ENCODE data around the gene CAMK1D.

CAMK1D gene

GRCh38 chr10:12872577-12872976, 523.2 kb downstream of the CAMK1D start:
- no peak overlapping the region for H3K4me3 ChIP-seq (ENCODE audit: low read length)
- H3F3A ChIP-seq (ENCODE audit: control insufficient read depth, insufficient read depth), result no peaks in the 10 kb centered on the region
- H3K79me2 ChIP-seq (ENCODE audit: control insufficient read depth, low read length), result no peaks in the 10 kb centered on the region
- no peak overlapping the region for H3K4me2 ChIP-seq (ENCODE audit: low read length)
- no peak overlapping the region for H3K27ac ChIP-seq (ENCODE audit: low read depth, low read length)
- H4K20me1 ChIP-seq (ENCODE audit: control insufficient read depth, insufficient read depth, low read depth, low read length), result no peaks in the 10 kb centered on the region
- TF ChIP-seq EZH2phosphoT487 (IDR thresholded peaks at IDR 0.05; ENCODE audit: borderline replicate concordance, low read length) (no peak), CTCF (IDR thresholded peaks at IDR 0.05; ENCODE audit: low read depth, low read length, poor library complexity, severe bottlenecking) (no peak)
- H3K4me1 ChIP-seq (ENCODE audit: control insufficient read depth, low read length), result no peaks in the 10 kb centered on the region
- no peaks in the 10 kb centered on the region for H3K9me2 ChIP-seq (replicated peaks; ENCODE audit: control insufficient read depth, low read length)
- no peaks in the 10 kb centered on the region; the same call in 1 of the 2 replicates for H3K27me3 ChIP-seq (ENCODE audit: control insufficient read depth, low read length)
- H3K36me3 ChIP-seq (ENCODE audit: control insufficient read depth, low read length), result no peaks in the 10 kb centered on the region
- H3K9me3 ChIP-seq (ENCODE audit: control insufficient read depth, insufficient read depth, low read length), result no peaks in the 10 kb centered on the region

- Histone ChIP-seq H3K36me3 (ENCODE audit: control insufficient read depth, low read length) (no peaks in the 10 kb centered on the region), H3K4me1 (ENCODE audit: control insufficient read depth, low read length) (no peaks in the 10 kb centered on the region), H3K9me3 (ENCODE audit: control insufficient read depth, insufficient read depth, low read length) (no peaks in the 10 kb centered on the region), H4K20me1 (ENCODE audit: control insufficient read depth, insufficient read depth, low read depth, low read length) (no peaks in the 10 kb centered on the region), H3K27ac (ENCODE audit: low read depth, low read length) (no peak overlapping the region), H3K4me2 (ENCODE audit: low read length) (no peak overlapping the region), H3K79me2 (ENCODE audit: control insufficient read depth, low read length) (no peaks in the 10 kb centered on the region), H3K4me3 (ENCODE audit: low read length) (no peak overlapping the region), H3K27me3 (ENCODE audit: control insufficient read depth, low read length) (no peaks in the 10 kb centered on the region; the same call in 1 of the 2 replicates), H3F3A (ENCODE audit: control insufficient read depth, insufficient read depth) (no peaks in the 10 kb centered on the region), H3K9me2 (replicated peaks; ENCODE audit: control insufficient read depth, low read length) (no peaks in the 10 kb centered on the region)
- TF ChIP-seq CTCF (IDR thresholded peaks at IDR 0.05; ENCODE audit: low read depth, low read length, poor library complexity, severe bottlenecking) (no peak), EZH2phosphoT487 (IDR thresholded peaks at IDR 0.05; ENCODE audit: borderline replicate concordance, low read length) (no peak)
Observed at GRCh38 chr10:12873172-12873571, 523.8 kb downstream of the CAMK1D start.

GRCh38 chr10:12874501-12874900, 525.2 kb downstream of the CAMK1D start:
- H3K4me2 ChIP-seq (ENCODE audit: low read length), result no peak overlapping the region
- H3K4me3 ChIP-seq (ENCODE audit: low read length), result no peak overlapping the region
- H4K20me1 ChIP-seq (ENCODE audit: control insufficient read depth, insufficient read depth, low read depth, low read length), result no peaks in the 10 kb centered on the region
- H3K9me2 ChIP-seq (replicated peaks; ENCODE audit: control insufficient read depth, low read length), result no peaks in the 10 kb centered on the region
- H3K4me1 ChIP-seq (ENCODE audit: control insufficient read depth, low read length), result no peaks in the 10 kb centered on the region
- H3K27ac ChIP-seq (ENCODE audit: low read depth, low read length), result no peak overlapping the region
- H3K9me3 ChIP-seq (ENCODE audit: control insufficient read depth, insufficient read depth, low read length), result 0 out of 2 replicates have a peak, but pooled peaks cover 3% of the 10 kb centered on the region
- no peaks in the 10 kb centered on the region for H3F3A ChIP-seq (ENCODE audit: control insufficient read depth, insufficient read depth)
- TF ChIP-seq CTCF (IDR thresholded peaks at IDR 0.05; ENCODE audit: low read depth, low read length, poor library complexity, severe bottlenecking) (no peak), EZH2phosphoT487 (IDR thresholded peaks at IDR 0.05; ENCODE audit: borderline replicate concordance, low read length) (no peak)
- H3K79me2 ChIP-seq (ENCODE audit: control insufficient read depth, low read length), result no peaks in the 10 kb centered on the region
- H3K27me3 ChIP-seq (ENCODE audit: control insufficient read depth, low read length), result peaks cover 3% of the 10 kb centered on the region; the same call in 1 of the 2 replicates
- H3K36me3 ChIP-seq (ENCODE audit: control insufficient read depth, low read length), result no peaks in the 10 kb centered on the region

Measured in DOHH2 (cell line).